HepG2 (cell line): ENCODE results near the gene THADA. TPM values are rescaled to one million over a fixed set of nuclear protein-coding genes. Genes with fewer than 3 reads are reported as not detected.

Experiments used
- DNMT1 ChIP-seq: sonication (generic); formaldehyde crosslinking; IDR thresholded peaks from 2 replicates; pipeline ENCODE4 v1.5.1; 2020; ENCODE audit warnings: mild to moderate bottlenecking, missing genetic modification reagents
- FOXM1 ChIP-seq: sonication (generic); formaldehyde crosslinking; IDR thresholded peaks from 2 replicates; pipeline ENCODE4 v1.5.0; 2020; ENCODE audit warnings: missing genetic modification reagents
- ISL2 ChIP-seq: sonication (generic); formaldehyde crosslinking; IDR thresholded peaks from 2 replicates; pipeline ENCODE4 v1.5.0; 2020; ENCODE audit warnings: missing genetic modification reagents
- JUND ChIP-seq: sonication (generic); formaldehyde crosslinking; IDR thresholded peaks from 2 replicates; pipeline ENCODE4 v1.8.0; 2022; ENCODE audit warnings: mild to moderate bottlenecking, missing genetic modification reagents
- KDM6A ChIP-seq: IDR thresholded peaks from 2 replicates; pipeline ENCODE4 v1.6.1; 2016; ENCODE audit warnings: low read depth
- NFE2L2 ChIP-seq: fragments of 150-350 bp; IDR thresholded peaks from 2 replicates; pipeline ENCODE4 v1.6.1; 2014; ENCODE audit warnings: low read length
- ONECUT2 ChIP-seq: sonication (generic); formaldehyde crosslinking; IDR thresholded peaks from 2 replicates; pipeline ENCODE4 v1.4.0; 2020; ENCODE audit warnings: missing genetic modification reagents
- RAD51 ChIP-seq: fragments of 450-650 bp; IDR thresholded peaks from 2 replicates; pipeline ENCODE4 v1.6.1; 2016; ENCODE audit warnings: borderline replicate concordance
- TEAD2 ChIP-seq: sonication (generic); formaldehyde crosslinking; IDR thresholded peaks from 2 replicates; pipeline ENCODE4 v1.9.0; 2021; ENCODE audit warnings: missing genetic modification reagents
- ZMYM4 ChIP-seq: sonication (generic); formaldehyde crosslinking; IDR thresholded peaks from 2 replicates; pipeline ENCODE4 v1.8.1; 2023; ENCODE audit warnings: mild to moderate bottlenecking, missing genetic modification reagents
- ZNF225 ChIP-seq: sonication (generic); formaldehyde crosslinking; IDR thresholded peaks from 2 replicates; pipeline ENCODE4 v1.4.0; 2020; ENCODE audit warnings: mild to moderate bottlenecking, missing genetic modification reagents
- ZNF317 ChIP-seq: sonication (generic); formaldehyde crosslinking; IDR thresholded peaks from 2 replicates; pipeline ENCODE4 v1.5.0; 2020; ENCODE audit warnings: mild to moderate bottlenecking, missing genetic modification reagents
- ZNF350 ChIP-seq: sonication (generic); formaldehyde crosslinking; IDR thresholded peaks from 2 replicates; pipeline ENCODE4 v1.4.0; 2020; ENCODE audit warnings: mild to moderate bottlenecking, low read depth, missing genetic modification reagents, borderline replicate concordance
- ZNF382 ChIP-seq: sonication (generic); formaldehyde crosslinking; IDR thresholded peaks from 2 replicates; pipeline ENCODE4 v1.5.0; 2020; ENCODE audit warnings: missing genetic modification reagents, mild to moderate bottlenecking, borderline replicate concordance
- ZNF703 ChIP-seq: sonication (generic); formaldehyde crosslinking; IDR thresholded peaks from 2 replicates; pipeline ENCODE4 v1.5.1; 2020; ENCODE audit warnings: missing genetic modification reagents, mild to moderate bottlenecking, moderate library complexity, borderline replicate concordance
- polyA plus RNA-seq, 8 experiments: library from polyadenylated mRNA; depleted of rRNA in 3 of 8; stranded (reverse) in 7 of 8; unstranded in 1 of 8; fragments of >200 nt; fragmentation: Illumina TruSeq in 4 of 8; extraction: Trizol in 4 of 8; gene quantifications; 2 replicates each; pipeline versions ENCODE4 v1.2.1 to v1.2.3, GENCODE V29; 2011 to 2016; ENCODE audit warnings: low read depth in 4 of 8, missing spikeins in 1 of 8, mixed read lengths in 1 of 8; ENCODE audit not compliant: insufficient read depth in 1 of 8
- total RNA-seq, 5 experiments: library from RNA; depleted of rRNA; stranded (reverse); fragments of >200 nt; fragmentation: Illumina TruSeq; extraction: Trizol; gene quantifications; 2 replicates each; pipeline ENCODE4 v1.2.3, GENCODE V29; 2016; ENCODE audit warnings: low read depth in 1 of 5
- TF ChIP-seq, protein P1 (sequence below): sonication (generic); formaldehyde crosslinking; IDR thresholded peaks from 2 replicates; pipeline ENCODE4 v1.4.0; 2020; ENCODE audit warnings: missing genetic modification reagents
- TF ChIP-seq, protein P2 (sequence below): IDR thresholded peaks from 2 replicates; pipeline ENCODE4 v1.6.1; 2018; ENCODE audit warnings: missing genetic modification reagents
- TF ChIP-seq, protein P3 (sequence below): sonication (generic); formaldehyde crosslinking; IDR thresholded peaks from 2 replicates; pipeline ENCODE4 v1.9.0; 2021; ENCODE audit warnings: missing genetic modification reagents, borderline replicate concordance
- TF ChIP-seq, protein P4 (sequence below): fragments of 450-650 bp; IDR thresholded peaks from 2 replicates; pipeline ENCODE4 v1.6.1; 2016

The THADA gene
- total and polyA plus RNA-seq, 2 of the 13 experiments (the other 11 are each of a cell fraction or from before 2014, with no cell fraction given): 12.7 to 21.7 TPM

DNA sequence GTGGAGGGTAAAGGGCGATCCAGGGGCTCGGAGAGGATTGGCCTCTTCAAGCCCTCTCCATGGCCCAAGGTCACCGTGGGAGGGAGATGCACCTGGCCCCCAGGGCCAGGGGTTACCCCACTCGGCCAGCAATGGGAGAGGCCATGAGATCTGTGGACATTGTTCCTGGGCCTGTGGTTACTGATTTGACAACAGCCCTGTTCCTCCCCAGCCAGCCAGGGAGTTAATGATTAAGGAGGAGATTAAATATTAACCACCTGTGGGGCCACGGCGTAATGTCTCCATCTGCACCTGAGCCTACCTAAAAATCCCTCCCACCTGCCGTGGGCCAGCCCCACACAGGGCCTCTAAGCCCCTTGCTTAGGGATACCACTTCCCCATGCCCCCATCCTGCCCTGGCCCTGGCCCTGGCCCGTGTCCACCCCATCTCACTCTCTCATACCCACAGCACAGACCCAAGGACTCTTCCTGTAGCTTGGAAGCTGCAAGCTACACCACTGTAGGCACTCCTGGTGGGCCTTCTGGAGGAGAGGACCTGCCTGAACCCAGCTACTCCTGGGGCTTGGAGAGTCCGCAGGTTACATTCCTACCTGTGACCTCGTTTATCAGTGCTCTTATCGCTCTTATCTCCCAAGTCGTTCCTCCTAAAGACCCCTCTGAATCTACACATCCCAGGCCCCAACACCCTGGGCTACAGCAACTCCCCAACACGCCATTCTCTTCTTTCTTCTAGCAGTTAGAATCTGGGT is 401.5 kb downstream of the THADA start (continued):
- TF ChIP-seq ZMYM4 (CRISPR knock-in tag) (peak; percentile 85), ZNF703 (CRISPR knock-in tag) (no peak; the same call in 1 of the 2 replicates), DNMT1 (peak; percentile 89; the same call in 1 of the 2 replicates), ZNF350 (CRISPR knock-in tag) (peak; percentile 86), ZNF382 (CRISPR knock-in tag) (no peak), ZNF225 (no peak; the same call in 1 of the 2 replicates), KDM6A (CRISPR knock-in tag) (peak; percentile 96), FOXM1 (CRISPR knock-in tag) (no peak), JUND (CRISPR knock-in tag) (0 out of 2 replicates have a peak, but pooled peaks have one; percentile 40), NFE2L2 (no peak), ZNF317 (CRISPR knock-in tag) (peak; percentile 79), RAD51 (no peak), ISL2 (CRISPR knock-in tag) (peak; percentile 92), TEAD2 (CRISPR knock-in tag) (no peak), ONECUT2 (no peak; the same call in 1 of the 2 replicates)
- TF ChIP-seq, protein P1, sequence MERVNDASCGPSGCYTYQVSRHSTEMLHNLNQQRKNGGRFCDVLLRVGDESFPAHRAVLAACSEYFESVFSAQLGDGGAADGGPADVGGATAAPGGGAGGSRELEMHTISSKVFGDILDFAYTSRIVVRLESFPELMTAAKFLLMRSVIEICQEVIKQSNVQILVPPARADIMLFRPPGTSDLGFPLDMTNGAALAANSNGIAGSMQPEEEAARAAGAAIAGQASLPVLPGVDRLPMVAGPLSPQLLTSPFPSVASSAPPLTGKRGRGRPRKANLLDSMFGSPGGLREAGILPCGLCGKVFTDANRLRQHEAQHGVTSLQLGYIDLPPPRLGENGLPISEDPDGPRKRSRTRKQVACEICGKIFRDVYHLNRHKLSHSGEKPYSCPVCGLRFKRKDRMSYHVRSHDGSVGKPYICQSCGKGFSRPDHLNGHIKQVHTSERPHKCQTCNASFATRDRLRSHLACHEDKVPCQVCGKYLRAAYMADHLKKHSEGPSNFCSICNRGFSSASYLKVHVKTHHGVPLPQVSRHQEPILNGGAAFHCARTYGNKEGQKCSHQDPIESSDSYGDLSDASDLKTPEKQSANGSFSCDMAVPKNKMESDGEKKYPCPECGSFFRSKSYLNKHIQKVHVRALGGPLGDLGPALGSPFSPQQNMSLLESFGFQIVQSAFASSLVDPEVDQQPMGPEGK (CRISPR knock-in tag): peak; percentile 100
- TF ChIP-seq, protein P2, sequence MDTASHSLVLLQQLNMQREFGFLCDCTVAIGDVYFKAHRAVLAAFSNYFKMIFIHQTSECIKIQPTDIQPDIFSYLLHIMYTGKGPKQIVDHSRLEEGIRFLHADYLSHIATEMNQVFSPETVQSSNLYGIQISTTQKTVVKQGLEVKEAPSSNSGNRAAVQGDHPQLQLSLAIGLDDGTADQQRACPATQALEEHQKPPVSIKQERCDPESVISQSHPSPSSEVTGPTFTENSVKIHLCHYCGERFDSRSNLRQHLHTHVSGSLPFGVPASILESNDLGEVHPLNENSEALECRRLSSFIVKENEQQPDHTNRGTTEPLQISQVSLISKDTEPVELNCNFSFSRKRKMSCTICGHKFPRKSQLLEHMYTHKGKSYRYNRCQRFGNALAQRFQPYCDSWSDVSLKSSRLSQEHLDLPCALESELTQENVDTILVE (CRISPR knock-in tag): peak; percentile 49; the same call in 1 of the 2 replicates
- TF ChIP-seq, protein P3, sequence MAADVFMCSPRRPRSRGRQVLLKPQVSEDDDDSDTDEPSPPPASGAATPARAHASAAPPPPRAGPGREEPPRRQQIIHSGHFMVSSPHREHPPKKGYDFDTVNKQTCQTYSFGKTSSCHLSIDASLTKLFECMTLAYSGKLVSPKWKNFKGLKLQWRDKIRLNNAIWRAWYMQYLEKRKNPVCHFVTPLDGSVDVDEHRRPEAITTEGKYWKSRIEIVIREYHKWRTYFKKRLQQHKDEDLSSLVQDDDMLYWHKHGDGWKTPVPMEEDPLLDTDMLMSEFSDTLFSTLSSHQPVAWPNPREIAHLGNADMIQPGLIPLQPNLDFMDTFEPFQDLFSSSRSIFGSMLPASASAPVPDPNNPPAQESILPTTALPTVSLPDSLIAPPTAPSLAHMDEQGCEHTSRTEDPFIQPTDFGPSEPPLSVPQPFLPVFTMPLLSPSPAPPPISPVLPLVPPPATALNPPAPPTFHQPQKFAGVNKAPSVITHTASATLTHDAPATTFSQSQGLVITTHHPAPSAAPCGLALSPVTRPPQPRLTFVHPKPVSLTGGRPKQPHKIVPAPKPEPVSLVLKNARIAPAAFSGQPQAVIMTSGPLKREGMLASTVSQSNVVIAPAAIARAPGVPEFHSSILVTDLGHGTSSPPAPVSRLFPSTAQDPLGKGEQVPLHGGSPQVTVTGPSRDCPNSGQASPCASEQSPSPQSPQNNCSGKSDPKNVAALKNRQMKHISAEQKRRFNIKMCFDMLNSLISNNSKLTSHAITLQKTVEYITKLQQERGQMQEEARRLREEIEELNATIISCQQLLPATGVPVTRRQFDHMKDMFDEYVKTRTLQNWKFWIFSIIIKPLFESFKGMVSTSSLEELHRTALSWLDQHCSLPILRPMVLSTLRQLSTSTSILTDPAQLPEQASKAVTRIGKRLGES (CRISPR knock-in tag): peak; percentile 77
- TF ChIP-seq, protein P4, sequence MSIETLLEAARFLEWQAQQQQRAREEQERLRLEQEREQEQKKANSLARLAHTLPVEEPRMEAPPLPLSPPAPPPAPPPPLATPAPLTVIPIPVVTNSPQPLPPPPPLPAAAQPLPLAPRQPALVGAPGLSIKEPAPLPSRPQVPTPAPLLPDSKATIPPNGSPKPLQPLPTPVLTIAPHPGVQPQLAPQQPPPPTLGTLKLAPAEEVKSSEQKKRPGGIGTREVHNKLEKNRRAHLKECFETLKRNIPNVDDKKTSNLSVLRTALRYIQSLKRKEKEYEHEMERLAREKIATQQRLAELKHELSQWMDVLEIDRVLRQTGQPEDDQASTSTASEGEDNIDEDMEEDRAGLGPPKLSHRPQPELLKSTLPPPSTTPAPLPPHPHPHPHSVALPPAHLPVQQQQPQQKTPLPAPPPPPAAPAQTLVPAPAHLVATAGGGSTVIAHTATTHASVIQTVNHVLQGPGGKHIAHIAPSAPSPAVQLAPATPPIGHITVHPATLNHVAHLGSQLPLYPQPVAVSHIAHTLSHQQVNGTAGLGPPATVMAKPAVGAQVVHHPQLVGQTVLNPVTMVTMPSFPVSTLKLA: 0 out of 2 replicates have a peak, but pooled peaks have one; percentile 18
